ENCODE results near the gene GALNT15. TPM values are rescaled to one million over a fixed set of nuclear protein-coding genes. Genes with fewer than 3 reads are reported as not detected.
A peak's percentile ranks its signal among the peaks of the same experiment; 100 is the strongest.

GALNT15 gene
- total RNA-seq, 4 donors from 2014 or later = 75.4 to 297 (median 134) TPM

DNA sequence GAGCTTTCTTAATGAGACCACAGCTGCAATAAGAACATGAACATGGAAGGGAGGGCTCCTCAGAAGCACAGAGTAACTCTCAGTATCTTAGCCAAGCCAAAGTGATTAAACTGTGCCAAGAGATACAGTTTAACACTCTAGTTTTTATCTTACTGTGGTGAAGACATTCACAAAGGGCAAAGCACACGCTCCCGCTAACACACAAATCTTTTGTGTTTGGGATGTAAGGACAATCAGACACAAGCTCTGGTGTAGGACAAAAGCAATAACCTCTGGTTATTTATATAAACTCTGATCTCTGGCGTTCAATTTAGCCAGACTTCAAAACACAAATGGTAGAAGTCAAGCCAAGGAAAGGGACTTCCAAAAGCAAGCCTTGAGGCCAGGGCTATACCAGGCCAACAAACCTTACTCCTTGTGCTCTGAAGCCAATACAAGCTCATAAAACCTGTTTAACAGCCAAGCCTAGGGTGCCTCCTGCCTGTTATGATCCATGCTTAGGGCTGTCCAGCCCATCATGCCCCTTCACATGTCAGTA is 62.4 kb downstream of the GALNT15 start:
- no peak overlapping the region for H3K27ac ChIP-seq
- no peak for ATAC-seq

DNA sequence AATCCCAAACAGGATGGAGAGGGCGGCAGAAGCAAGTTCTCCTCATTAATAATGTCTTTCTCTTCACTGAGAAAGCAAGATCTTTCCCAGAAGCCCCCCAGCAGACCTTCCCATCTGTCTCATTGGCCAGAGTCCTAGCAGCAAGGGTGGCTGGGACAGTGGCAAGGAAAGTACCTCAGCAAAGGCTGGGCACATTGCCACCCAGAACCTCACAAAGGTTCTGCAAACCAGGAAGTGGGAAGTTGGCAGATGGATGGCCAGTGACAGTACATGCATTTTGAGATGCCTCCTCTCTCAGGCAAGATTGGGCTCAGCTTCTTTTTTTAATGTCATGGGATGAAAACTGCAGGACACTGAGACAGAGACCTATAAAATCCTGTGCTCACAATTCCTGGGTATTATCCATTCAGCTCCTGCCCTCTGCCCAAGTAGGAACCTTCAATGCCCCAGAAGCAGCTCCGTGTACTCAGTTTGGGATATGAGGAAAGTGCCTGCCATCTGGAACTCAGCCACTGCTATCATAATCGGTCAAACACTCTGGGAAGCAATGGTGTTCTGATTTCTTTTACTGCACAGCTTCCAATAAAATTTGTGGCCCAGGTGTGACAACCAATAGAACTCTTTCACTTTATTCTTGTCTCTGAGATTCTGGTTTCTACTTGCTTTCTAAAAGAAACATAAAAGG is 64.7 kb downstream of the GALNT15 start:
- no peaks in the 10 kb centered on the region for H3K27me3 ChIP-seq
- no peaks in the 10 kb centered on the region for H3K36me3 ChIP-seq
- peak overlapping the region in 1 of 4 donors; percentile 55 for H3K27ac ChIP-seq
- TF ChIP-seq, protein P1, sequence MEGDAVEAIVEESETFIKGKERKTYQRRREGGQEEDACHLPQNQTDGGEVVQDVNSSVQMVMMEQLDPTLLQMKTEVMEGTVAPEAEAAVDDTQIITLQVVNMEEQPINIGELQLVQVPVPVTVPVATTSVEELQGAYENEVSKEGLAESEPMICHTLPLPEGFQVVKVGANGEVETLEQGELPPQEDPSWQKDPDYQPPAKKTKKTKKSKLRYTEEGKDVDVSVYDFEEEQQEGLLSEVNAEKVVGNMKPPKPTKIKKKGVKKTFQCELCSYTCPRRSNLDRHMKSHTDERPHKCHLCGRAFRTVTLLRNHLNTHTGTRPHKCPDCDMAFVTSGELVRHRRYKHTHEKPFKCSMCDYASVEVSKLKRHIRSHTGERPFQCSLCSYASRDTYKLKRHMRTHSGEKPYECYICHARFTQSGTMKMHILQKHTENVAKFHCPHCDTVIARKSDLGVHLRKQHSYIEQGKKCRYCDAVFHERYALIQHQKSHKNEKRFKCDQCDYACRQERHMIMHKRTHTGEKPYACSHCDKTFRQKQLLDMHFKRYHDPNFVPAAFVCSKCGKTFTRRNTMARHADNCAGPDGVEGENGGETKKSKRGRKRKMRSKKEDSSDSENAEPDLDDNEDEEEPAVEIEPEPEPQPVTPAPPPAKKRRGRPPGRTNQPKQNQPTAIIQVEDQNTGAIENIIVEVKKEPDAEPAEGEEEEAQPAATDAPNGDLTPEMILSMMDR (IDR thresholded peaks at IDR 0.05) = no peak
- TF ChIP-seq EP300 (IDR thresholded peaks at IDR 0.05) (no peak), POLR2AphosphoS5 (IDR thresholded peaks at IDR 0.05) (no peak), POLR2A (IDR thresholded peaks at IDR 0.05) (no peak)
- no peak for ATAC-seq
- no peaks in the 10 kb centered on the region for H3K4me1 ChIP-seq
- WGBS, 2 donors (ENCODE audit: low coverage in 1 of 2) = 27 to 39% methylated on average over 2 to 3 of the region's 3 CpGs
- no peaks in the 10 kb centered on the region for H3K9me3 ChIP-seq
- no peak overlapping the region for H3K4me3 ChIP-seq

More for the DNA sequence above, 62.4 kb downstream of the GALNT15 start:
- WGBS, 2 donors (ENCODE audit: low coverage in 1 of 2) = 57 to 100% methylated on average over 1 to 2 of the region's 3 CpGs
- no peaks in the 10 kb centered on the region for H3K27me3 ChIP-seq
- H3K9me3 ChIP-seq = no peaks in the 10 kb centered on the region
- H3K36me3 ChIP-seq = no peaks in the 10 kb centered on the region
- H3K4me1 ChIP-seq = no peaks in the 10 kb centered on the region
- TF ChIP-seq, protein P1 (IDR thresholded peaks at IDR 0.05) = no peak
- TF ChIP-seq EP300 (IDR thresholded peaks at IDR 0.05) = no peak
- no peak for TF ChIP-seq POLR2A (IDR thresholded peaks at IDR 0.05)
- no peak for TF ChIP-seq POLR2AphosphoS5 (IDR thresholded peaks at IDR 0.05)
- H3K4me3 ChIP-seq = no peak overlapping the region

DNA sequence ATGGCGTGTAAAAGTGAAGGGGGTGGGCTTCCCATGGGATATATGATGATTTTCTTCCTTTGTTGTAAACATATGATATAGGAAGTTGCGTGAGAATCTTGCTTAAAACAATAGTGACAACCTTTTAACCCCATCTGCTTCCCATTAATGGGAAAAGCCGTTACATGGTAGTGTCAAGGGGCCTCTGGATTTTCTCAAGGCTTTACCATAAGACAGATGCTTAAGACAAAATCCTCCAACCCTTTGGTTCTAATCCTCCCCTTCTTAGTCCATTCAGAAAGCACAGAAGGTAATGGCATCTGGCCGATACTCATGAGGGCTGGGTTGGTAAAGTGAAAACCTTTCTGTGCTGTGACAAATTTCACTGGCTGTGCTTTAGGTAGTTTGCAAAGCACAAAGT is 65.3 kb downstream of the GALNT15 start:
- no peaks in the 10 kb centered on the region for H3K36me3 ChIP-seq
- 60 to 70% methylated on average over 4 of the region's 4 CpGs for WGBS, 2 donors (ENCODE audit: low coverage in 1 of 2)
- no peaks in the 10 kb centered on the region for H3K27me3 ChIP-seq
- no peaks in the 10 kb centered on the region for H3K4me1 ChIP-seq
- no peak for TF ChIP-seq POLR2AphosphoS5 (IDR thresholded peaks at IDR 0.05)
- TF ChIP-seq POLR2A (IDR thresholded peaks at IDR 0.05) = no peak
- no peak for TF ChIP-seq EP300 (IDR thresholded peaks at IDR 0.05)
- TF ChIP-seq, protein P1 (IDR thresholded peaks at IDR 0.05) = no peak
- H3K27ac ChIP-seq = peak overlapping the region in 3 of 4 donors; percentile 22 to 55 (median 35)
- no peak overlapping the region for H3K4me3 ChIP-seq
- no peaks in the 10 kb centered on the region for H3K9me3 ChIP-seq
- peak; percentile 21 for ATAC-seq

DNA sequence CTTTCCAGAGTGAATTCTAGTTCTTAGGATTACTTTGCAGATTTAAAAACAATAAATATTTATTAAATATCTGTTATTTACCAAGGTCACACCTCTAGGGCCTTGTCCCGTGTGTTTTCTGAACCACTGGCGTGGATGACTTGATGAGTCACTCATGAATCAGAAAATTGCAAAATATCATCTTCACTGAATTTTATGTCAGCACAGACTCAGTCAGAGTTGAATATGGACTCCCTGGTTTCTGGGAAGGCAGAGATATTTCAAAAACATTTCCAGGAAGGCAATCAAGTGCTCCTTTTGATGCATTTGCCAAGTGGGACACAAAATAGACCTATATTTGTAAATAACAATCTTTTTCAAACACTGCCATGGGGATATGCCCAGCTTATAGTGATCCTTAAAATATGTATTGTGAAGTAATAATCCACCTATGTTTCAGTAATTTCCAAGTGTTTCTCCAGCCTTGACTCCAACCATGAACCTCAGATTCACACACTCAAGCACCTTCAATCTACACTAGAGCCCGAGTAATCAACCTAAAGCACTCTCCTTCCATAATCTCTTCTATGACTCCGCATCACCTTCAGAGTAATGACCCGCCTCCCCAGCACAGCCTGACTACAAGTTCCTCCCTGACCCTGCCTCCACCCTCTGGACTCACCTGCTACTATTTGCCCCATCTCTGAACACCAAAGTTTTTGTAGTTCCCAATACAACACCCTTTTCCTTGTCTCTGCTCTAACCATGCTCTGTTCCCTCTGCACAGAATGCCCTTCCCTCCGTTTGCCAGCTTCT is 65.9 kb downstream of the GALNT15 start:
- Histone ChIP-seq H3K4me1 (no peaks in the 10 kb centered on the region), H3K27me3 (no peaks in the 10 kb centered on the region), H3K36me3 (no peaks in the 10 kb centered on the region), H3K9me3 (no peaks in the 10 kb centered on the region), H3K27ac (peak overlapping the region in 2 of 4 donors; percentile 53 to 55), H3K4me3 (no peak overlapping the region)
- WGBS, 2 donors (ENCODE audit: low coverage in 1 of 2) = 68 to 77% methylated on average over 6 of the region's 6 CpGs
- peak; percentile 73 for ATAC-seq
- TF ChIP-seq, protein P1 (IDR thresholded peaks at IDR 0.05) = no peak
- TF ChIP-seq POLR2A (IDR thresholded peaks at IDR 0.05) (no peak), POLR2AphosphoS5 (IDR thresholded peaks at IDR 0.05) (peak; percentile 70), EP300 (IDR thresholded peaks at IDR 0.05) (no peak)
